HG03045 (cell line): ENCODE measurements around the gene ANKRD11.
"Not testable (repeated sequence)": the region's sequence is repeated elsewhere in the genome, so short reads cannot be mapped to it uniquely, and the experiment has no call there.

Experiments
- ATAC-seq: cut with Tn5 transposase; IDR thresholded peaks from one replicate; pipeline ENCODE4 v1.9.1; 2021; ENCODE audit warnings: mild to moderate bottlenecking, moderate library complexity; ENCODE audit not compliant: unreplicated experiment

The ANKRD11 gene

DNA sequence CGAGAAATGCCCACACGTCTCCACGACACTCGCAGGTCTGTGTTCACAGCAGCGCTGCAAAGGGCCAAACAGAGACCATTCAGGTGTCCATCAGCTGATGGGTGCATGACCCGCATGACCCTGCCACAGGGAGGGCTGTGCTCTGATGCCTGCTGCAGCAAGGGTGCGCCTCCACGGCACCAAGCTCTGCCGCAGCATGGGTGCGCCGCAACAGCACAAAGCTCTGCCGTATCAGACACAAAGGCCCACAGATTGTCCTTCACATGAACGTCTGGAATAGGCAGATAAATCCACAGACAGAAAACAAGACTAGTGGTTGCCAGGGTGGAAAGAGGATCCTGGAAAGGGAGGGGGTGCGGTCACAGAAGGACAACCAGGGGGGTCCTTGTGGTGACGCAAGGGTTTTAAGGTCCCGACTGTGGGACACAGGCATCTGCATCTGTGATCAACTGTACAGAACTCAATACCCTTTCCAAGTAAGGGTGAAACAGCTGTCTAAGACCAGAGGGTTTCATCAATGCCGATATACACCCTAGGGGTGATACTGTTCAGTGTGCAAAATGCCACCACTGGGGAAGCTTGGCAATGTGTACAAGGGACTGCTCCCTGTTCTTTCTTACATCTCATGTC, 121.0 kb downstream of the ANKRD11 start:
- no peak for ATAC-seq

GRCh38 chr16:89368604-89369249, 121.6 kb downstream of the ANKRD11 start:
- no peak for ATAC-seq

GRCh38 chr16:89367538-89367915, 122.8 kb downstream of the ANKRD11 start:
- ATAC-seq, result no peak

- no peak for ATAC-seq
Measured at GRCh38 chr16:89366561-89367537, 123.5 kb downstream of the ANKRD11 start.

- ATAC-seq, result no peak
Measured at GRCh38 chr16:89365996-89366395, 124.4 kb downstream of the ANKRD11 start.

DNA sequence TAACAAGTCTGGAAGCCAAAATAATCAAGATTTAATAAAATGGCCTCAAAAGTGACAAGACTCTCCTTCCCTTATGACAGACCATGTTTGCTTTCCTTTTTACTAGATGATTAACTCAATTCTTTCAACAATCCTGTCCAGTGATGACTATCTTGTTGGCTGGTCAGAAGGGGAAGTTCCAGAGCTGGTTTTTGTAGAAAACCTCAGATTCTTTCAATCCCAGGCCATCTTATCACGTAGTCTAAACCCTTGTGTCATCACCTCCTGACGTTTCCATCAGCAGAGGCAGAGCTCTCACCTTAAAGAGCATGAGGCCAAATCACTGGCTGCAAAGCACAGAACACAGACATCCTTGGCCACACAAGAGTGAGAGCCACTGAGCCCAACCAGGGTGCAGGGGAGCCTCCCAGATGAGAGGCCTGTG, 125.3 kb downstream of the ANKRD11 start:
- no peak for ATAC-seq

DNA sequence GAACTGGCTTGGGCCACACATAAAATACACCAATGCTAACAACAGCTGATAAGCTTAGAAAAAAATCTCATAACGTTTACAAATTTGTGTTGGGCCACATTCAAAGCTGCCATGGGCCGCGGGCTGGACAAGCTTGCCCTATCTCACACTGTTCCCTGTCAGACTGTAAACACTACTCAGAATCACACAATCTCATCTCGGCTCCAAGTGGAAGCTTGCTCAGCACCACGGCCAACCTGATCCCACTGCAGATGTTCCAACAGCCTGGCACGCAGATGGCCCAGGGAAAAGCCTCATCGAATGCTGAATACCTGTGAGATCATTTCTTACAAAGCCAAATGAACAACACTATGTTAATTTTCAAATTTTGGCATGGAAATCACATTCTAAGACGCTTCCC, 125.8 kb downstream of the ANKRD11 start:
- no peak for ATAC-seq

DNA sequence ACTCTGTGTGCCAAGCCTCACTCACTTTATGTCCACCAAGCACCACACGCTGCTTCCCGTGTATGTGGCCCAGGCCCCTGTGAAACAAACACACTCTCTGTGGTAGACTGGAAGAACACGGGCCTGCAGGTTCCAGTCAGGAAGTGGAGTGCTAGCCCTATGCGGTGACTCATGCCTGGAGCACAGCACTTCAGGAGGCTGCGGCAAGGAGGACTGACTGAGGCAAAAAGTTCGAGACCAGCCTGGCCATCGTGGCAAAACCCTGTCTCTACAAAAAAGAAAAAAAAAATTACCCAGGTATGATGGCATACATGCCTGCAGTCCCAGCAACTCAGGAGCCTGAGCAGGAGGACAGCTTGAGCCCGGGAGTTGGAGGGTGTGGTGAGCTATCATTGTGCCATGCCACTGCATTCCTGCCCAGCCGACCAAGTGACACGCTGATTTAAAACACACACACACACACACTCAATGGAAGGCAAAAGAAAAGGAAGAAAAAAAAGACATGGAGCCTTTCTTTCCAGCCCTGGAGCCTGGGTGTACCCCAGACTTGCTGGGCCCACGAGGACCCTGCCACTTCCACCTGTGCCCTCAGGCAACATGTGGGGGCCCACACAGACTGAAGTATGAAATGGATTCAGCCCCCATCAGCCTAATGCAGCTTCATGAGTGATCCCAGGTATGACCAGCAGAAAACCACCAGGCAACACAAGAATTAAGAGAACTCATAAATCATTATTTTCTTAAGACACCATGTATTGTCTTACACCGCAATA, 126.6 kb downstream of the ANKRD11 start:
- no peak for ATAC-seq

DNA sequence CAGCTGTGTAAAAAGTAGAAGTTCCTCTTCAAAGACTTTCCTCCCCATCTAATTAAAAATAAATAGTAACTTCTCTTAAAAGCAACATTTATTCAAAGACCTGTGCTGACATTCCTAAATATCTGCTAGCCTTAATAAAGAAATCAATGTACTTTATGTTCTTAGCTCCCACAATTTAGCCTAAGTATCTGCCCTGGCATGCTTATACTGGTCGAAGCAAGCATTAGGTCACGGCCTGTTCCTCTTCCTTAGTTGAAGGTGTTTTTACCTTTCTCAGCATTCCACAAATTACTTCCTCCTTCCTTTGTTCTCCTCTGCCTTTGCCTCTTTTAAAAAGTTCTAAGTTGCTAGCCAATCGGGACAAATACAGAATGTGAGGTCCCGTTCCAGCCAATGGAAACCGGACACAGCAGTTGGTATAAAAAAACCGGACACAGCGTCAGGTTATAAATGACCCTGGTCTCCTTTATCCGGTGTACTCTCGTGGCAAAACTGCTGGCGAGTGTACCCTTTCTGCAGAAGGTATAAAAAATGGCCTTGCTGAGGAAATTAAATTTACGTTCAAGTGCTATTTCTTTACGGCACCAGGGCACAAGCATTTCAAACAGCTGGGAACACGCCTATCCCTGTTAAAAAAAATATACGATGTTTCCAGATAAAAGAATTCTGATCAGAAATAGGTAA, 127.7 kb downstream of the ANKRD11 start:
- ATAC-seq, result not testable (repeated sequence)

- peak; percentile 53 for ATAC-seq
Measured at GRCh38 chr16:89361751-89362539, 128.4 kb downstream of the ANKRD11 start.

GRCh38 chr16:89360760-89361435, 129.5 kb downstream of the ANKRD11 start:
- ATAC-seq, result no peak

DNA sequence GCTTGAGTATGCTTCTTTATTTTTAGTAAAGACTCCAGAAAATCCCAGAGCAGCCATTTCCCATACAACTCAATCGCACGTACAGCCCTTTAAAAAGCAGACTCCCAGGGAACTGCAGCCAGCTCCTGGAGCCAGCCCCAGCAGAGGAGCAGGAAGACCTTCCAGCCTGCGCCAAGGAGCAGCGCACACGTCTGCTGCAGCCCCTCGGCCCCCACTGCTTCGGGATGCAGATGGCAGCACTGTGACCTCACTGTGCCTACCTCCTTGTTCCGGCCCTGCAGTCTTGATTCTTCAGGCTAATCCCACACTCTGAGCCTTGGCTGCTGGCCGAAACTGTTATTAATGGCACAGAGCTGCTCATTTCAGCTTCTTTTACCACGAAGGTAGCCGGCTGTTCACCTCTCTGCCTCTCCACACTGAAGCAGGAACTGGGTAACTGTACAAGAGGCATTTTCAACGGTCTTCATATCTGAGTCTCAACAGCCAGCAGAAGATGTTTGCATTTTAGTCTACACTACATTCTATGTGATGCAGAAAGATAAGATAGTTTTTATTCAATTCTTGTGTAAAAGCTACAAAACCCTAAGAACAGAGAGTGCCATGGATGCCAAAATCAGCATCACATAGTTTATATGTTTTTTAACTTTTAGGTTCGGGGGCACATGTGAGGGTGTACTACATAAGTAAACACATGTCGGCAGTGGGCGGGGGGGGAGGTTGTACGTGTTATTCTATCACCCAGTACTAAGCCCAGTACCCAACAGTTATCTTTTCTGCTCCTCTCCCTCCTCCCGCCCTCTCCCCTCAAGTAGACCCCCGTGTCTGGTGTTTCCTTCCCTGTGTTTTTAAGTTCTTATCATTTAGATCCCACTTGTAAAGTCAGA, 130.9 kb downstream of the ANKRD11 start:
- ATAC-seq, result no peak

DNA sequence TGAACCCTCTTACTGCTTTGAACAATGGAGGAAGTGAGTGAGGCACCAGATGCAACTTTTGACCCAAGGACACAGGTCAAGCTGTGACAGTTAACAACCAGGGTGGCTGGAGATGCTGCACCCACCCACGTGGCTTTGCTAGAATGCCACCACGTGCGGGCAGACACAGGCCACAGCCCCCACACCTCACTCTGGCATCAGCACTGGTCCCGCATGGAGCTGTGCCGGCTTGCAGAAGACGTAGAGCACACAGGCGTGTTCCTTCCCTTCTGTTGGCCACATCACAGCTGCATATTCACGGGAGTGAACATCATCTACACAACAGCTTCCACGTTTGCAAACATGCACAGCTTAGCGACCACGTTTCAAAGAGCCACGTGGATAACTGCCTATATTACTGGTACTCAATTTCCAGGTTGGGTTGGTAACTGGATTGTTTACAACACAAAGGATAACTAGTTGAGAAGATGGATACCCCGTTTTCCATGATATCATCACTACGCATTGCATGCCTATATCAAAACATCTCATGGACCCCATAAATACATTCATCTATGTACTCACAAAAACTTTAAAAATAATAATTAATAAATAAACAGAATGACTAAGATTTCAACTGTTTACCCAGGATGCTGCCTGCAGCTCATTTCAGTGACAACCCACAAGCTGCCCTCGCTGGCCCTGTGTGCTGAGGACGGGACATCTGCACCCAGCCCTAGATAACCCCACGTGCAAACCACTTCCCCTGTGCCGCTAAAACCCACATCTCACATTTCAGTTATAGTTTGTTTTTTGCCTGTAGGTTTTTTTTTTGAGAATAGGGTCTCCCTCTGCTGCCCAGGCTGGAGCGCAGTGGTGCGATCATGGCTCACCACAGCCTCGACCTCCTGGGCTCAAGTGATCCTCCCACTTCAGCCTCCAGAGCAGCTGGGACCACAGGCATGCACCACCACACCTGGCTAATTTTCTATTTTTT, 132.0 kb downstream of the ANKRD11 start:
- ATAC-seq, result no peak

- no peak for ATAC-seq
Measured at GRCh38 chr16:89357055-89357816, 133.1 kb downstream of the ANKRD11 start.

- no peak for ATAC-seq
Measured at GRCh38 chr16:89355686-89356085, 134.7 kb downstream of the ANKRD11 start.

DNA sequence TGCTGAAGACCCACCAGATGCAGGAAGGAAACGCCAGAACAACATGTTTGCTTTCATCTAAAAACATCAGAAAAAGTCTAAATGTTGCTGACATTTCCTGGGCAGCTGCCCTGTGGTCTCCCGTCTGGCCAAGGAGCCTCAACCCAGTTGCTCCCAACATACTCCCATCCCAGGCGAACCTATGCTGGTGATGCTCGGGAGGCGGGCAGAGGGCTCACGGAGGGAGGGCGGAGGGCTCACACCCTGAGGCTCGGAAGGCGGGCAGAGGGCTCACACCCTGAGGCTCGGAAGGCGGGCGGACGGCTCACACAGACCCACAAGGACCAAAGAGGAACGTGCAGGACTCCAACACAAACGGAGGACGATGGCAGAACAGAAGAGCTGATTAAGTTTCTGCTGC, 135.4 kb downstream of the ANKRD11 start:
- ATAC-seq, result no peak
